SKM-1 (cell line): ENCODE results near the gene CPOX.

Experiments used
- DNase-seq: peaks from one replicate; lab custom pipeline; 2025; ENCODE audit not compliant: unreplicated experiment; lab: John Stamatoyannopoulos, UW

CPOX gene

DNA sequence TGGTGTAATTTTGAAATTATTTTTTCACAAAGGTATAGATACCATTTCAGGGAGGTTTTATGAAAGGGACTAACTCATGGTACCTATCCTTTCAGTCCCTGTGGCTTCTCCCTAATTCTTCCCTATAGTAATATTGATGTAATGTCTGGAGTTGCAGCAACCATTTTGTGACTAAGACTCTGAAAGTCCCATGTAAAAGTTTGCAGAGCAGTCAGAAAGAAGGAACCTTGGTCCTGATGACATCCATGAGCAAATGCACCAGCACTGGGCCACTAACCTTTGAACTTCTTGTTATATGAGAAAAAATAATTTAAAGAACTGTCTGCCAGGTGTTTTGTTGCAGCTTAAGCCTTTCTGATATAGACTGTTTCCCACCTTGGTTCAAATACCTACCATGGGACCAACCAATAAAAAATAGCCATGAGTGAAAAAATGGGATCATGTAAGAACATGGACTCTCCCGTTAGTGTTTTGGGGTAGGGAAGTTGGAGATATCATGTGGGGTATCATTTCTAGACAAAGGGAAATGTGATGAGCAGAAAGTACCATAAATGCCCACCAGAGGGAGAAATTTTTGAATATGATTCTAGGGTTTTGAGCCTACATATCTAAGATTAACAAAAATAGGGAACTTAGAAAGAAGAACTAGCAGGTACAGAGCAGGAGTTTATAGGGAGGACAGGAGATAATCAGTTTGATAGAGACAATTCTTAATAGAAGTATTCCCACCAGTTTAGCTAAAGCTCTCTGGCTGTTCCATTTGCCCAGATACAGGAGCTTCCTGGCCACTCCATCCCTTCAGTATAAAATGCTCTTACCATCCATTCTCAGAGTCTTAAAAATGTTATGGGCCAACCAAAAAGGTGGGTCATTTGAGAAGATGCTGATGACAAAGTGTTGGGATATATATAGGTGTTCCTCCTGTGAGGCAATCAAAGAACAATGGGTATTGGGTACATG, 3.4 kb upstream of the CPOX start:
- peak; percentile 85 for DNase-seq

DNA sequence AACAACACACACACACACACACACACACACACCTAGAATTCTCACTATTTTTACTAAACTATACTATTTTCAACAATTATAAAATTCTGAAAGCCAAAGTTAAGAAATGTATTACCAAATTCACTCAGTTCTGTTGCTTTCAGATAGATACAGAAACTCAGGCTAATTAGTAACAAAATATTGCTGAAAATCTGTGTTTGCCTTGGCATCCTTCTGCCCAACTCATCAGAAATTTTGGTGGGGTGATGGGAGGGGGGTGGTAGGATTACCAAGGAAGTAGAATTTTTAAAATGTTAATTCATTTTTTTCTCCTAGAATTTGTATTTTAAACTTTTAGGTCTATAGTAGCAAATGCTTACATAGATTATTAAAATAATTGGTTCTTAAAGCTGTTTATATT, 2.7 kb upstream of the CPOX start:
- no peak for DNase-seq

DNA sequence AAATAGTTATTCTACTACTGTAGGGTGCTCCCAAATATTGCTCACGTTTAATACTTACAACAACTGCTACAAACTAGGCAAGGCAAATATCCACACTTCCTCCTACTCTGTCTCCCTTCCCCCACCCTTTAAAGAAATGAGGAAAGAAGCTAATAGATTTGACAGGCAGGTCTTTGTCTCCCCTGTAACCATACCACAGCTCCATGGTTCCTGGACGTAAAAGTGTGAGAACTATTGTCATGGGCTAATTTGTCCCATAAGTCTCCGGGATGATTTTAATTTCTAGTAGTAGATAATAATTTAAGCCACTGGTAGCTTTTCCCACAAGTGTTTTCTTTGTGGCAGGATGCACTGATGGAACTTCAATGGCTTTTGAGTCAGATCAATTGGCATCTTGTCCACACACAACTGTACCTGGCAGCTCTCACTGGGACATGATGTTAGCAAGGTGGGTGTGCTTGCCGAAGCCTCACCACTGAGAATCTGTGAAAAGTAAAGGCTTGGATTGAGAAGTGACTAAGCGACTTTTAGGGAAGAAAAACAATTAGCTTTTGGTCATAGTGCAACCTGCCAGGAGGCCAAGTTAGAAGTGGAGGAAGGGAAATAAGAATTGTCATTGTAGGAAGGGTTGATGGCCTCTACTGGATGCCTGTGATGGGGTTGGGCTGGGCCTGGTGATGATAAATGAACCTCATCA, 1.4 kb upstream of the CPOX start:
- no peak for DNase-seq

DNA sequence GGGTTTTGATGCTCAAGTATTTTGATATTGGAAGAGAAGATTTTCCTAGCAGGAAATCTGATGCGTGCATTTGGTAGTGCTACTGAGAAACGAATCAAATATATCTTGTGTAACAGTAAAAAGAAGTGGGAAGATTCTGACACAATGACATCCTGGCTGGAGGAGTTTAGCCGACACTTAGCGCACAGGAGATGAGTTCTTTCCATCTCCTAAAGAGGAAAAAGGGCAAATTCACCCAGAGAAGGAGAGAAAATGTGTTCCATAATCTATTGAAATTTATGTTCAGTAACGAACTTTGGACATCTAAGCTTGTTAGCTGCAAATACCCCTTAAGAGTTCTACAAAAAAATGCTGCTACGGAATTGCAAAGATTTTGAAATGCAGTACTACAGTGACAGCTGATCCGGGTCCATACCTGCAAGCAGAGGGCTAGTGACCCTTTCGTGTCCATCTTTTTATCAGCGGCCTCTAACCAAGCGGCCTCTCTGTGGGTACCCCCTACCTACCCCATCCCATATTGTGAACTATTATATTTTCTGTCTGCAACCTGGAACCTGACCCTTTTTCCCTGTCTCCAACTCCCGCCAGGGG, 971 bp downstream of the CPOX start:
- DNase-seq, result no peak

DNA sequence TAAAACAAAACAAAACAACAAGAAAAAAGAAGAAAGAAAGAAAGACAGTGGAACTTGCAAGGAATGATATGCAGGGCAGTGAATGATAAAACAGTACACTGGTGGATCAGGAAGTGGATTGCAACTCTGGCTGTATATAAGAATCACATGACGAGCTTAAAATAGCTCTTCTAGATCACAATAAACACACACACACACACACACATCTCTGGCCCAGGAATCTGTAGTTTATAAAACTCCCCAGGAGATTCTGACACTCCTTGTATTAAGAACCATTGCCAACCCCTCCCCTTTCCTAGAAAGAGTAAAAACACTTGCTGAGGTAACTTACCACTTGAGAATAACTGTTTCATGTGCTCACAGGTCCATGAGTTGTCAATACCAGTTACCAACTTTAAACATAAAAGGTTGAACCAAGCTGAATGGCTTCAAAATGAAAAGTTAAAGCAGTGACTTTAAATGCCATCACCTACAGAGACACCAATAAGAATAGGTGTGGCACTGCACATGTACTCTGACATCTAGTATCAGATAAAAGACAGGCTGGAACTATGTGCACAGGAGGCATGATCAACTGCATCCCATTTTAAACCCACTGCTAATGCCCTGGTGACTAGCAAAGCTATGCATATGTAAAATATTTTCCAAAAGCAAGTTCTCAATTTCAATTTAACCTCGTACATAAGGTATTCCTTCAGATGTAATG, 3.9 kb downstream of the CPOX start:
- no peak for DNase-seq

DNA sequence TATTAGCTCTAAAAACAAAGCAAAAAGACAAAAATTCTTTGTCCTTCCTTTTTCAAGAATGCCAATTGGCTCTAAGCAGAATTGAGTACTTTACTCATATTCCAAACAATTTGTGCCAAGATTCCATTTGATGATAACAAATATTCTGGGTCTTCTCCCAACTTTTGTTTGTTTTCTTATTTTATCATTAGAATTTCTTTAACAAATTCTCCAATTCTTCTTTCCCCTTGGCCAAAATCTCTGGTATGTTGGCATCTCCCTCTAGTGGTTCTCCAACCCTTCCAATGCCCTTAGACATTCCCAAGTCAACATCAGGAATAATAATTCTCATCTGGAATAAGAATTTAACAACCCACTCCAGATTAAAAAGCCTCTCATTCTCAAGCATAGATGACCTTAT, 5.3 kb downstream of the CPOX start:
- DNase-seq, result no peak

DNA sequence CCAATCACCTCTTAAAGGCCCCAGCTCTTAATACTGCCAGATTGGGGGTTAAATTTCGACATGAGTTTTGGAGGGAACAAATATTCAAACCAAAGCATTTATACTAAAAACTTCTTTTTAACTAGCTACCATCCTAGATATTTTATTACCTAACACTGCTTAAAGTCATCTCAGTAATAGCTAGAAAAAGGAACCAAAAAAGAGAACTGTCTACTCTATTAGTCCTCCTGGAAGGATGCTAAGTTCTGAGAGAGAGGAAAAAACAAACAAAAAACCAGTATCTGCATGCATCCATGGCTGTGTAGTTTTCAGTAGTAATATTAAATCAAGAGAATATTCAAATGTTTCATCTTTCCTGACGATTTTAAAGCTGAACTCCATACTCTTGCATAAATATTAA, 5.8 kb downstream of the CPOX start:
- no peak for DNase-seq

DNA sequence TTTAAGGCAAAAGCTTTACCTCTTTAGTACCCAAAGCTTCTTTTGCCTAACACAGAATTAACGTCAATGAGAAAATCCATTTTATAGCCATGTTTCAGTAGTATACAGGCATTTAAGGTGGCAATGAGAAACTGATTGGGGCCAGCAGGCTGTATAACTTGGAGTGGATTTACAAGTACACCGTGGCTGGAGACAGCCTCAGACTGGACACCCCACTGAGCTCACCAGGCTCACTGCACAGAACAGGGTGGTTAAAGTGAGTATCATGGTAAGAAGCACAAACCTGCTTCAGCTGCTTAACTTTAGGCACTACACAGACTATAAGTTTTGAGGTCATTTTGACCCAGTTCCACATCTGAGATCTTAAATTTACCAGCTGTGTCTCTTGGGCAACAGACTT, 8.9 kb downstream of the CPOX start:
- no peak for DNase-seq

DNA sequence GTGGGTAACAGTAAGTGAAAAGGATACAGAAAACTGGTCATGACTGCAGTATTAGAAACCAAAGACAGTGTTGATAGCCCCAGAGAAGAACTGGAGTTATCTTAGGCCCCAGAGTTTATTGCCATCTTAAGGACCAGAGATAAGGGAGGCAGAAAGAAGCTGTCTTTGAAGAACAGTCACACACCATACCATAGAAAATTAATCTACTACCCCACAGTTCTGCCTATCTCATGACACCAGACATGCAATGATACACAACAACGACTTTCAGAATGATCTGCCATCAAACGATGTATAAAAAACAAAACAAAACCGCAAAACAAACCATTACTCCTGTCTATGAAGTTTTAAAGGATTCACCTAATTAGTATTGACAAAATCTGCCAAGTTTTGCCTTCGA, 9.6 kb downstream of the CPOX start:
- DNase-seq, result no peak

DNA sequence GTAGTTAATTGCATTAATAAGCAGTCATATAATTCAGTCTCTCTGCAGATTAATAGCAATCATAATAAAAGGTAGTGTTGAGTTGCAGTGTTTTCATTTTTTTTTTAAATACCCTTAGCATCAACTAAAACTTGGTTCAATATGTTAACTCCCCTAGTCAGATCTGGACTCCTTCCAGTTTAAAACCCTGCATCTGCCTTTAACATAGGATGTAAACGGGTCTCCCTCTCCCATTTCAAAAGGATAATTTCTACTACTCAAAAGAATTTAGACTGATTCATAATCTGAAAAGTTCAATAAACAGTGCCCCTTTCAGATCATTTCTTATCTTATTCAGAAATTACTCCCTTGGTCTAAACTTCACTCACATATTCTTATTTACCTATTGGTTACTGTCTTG, 11.4 kb downstream of the CPOX start:
- no peak for DNase-seq

DNA sequence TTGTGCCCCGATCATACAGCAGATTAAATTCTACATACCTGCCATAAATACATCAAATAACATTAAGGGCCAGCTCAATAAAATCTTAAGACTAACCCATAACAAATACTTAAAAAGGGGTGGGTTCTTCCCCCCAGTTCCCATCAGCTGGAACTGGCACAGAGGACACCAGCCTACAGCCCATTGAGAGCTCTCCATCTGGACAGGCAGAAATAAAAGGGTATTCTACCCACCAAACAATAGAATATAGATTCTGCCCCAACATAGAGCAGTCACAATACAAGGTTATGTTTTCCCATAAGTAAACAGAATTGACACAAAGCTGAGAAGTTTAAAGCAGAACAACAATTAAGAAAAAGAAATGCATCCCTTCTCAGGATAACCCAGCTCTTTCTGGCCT, 11.9 kb downstream of the CPOX start:
- DNase-seq, result no peak

DNA sequence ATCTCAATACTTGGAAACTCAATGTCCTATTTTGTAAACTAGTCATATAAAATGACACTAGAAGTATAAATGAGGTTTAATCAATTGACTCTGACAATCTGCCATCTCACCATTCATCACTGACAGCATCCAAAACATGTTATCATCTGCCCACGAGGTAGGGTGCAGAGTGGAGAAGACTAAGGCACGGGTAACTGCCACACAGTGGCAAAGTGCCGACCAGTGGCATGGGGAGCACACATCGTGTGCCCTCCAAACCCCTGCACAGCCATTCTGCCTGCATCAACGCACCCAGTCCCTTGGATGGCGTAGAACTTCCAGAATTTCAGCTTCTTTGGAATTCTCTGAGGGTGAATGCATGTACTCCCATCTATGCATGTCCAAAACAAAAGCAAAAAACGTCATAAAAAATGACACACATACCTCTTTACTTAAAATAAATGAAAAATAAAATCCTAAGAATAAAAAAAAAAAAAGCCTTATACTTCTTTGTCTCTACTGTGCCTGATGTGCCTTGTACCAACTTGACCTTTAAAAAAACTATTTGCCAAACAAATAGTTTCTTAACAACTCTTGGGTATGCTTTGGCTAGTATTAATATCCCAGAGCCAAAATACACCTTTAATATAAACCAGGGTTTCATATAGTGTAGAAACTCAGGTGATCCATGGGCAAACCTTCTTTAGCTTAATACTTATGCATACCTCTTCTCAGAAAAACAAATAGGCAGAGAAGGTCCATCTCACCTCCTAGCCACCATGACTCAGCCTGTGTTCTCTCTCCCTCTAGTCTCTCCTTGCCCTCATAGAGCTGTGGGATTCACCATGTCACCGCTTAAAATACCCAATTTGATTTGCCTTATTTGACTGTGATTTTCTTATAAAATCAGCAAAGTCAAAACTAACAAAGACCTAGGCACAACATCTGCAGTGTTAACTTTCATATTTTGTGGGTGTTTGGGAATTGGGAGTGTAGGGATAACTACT, 12.7 kb downstream of the CPOX start:
- DNase-seq, result no peak

DNA sequence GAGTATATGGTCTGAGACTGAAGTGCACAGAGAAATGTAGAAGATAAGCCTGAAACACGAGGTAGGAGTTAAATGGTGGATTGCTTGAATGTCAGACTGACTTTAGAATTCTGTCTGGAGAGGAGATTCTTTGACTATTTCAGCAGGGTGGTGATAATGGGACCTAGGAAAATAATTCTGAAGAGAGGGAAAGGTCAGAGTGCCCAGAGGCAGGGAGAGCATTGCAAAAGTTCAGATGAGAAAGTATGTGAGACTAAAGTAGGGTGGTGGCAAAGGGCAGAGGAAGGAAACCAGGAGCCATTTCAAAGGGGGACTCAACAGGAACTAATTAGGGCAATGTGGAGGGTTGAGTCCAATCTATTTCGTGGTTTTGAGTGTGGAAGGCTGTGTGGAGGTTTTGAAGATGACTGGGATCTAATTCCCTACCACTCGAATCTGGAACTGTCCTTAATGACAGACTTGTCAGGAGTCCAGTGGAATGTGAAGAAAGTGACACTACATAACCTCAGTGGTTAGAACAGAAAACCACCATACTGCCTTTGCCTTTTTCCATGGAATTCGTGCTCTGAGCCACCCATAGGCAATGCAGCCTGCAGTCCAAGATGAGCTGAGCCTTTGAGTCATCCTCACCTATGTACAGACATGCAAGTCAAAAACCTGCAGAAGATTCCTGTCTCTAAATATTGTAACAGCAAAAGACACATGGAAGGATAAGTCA, 16.1 kb downstream of the CPOX start:
- no peak for DNase-seq

DNA sequence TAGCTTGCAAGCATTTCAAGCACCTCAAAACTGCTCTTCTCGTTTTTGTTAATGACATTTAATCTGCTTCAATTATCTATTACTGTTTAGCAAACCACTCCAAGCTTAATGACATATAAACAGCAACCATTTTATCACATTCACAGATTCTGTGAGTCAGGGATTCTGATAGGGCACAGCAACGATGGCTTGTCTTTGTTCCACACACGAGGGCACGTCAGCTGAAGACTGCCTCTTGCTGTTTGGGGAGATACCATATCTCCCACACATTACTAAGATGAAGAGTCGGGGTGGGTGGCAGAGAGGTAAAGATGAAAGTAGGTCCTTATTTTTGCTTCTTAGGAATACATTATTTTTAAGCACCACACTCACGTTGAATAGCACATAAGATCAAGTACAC, 19.3 kb downstream of the CPOX start:
- DNase-seq, result no peak

DNA sequence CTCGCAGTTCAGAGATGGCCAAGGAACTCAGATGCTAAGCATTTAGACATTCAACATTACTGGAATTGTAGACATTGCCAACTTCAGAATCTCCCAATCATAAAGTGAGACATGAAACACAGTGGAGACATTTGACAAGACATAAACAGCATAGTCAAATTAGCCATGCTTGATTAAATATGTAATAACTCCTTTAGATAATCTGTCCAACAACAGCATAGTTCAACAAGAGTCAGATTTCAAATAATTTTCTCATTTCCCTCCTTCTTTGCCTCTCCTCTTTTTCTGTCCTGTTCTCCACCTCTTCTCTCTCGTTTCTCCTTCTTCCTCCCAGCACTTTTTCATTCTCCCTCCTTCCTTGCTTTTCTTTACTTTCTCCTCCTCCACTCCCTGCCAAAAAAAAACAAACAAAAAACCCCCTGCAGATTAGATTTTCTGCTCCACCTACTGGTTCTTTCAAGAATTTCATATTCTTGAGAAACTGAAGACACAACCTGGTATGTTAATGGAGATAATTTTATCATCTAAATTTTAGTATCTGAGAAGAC, 20.2 kb downstream of the CPOX start:
- no peak for DNase-seq

DNA sequence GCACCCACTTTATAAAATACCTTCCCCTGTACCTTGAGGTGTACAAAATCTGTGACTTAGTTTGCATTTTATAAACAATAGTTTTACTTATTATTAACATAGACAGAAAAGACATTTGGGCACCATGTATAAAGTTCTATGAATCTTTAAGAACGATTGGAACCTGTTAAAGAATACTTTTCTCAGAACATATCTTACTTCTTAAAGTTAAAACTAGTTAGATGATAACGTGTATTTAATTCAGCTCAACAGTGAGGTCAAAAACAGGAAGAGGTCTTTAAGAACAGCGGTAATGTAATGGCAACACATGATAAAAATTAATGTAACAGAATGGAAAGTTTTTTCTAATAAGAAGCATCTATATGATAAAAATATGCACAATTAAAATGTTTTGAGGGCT, 25.0 kb downstream of the CPOX start:
- no peak for DNase-seq

DNA sequence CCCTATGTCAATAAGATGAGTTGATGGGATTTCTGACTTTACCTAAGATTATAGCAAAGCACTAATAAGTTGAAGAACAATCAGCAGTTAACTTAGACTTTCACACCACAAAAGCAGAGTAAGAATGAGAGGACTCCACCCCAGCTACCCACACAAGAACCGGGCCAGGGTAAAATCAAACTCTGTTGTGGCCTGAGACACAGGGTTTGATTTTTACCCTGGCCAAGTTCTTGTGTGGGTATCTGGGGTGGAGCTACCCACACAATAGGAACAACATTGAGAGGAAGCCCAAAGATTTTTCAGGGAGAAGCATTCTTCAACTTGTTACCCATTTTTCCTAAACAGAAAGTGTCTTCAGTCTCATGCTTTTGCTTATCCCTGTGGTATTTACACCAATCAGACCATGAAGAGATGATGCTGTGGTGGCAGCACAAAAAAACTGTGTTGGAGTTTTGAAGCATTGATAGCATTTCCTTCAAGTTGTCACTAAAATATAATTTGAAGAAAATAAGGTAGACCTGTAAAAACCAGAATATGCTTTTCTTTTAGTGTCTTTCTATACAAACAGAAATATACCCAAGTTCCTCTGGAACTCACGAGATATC, 25.6 kb downstream of the CPOX start:
- no peak for DNase-seq

DNA sequence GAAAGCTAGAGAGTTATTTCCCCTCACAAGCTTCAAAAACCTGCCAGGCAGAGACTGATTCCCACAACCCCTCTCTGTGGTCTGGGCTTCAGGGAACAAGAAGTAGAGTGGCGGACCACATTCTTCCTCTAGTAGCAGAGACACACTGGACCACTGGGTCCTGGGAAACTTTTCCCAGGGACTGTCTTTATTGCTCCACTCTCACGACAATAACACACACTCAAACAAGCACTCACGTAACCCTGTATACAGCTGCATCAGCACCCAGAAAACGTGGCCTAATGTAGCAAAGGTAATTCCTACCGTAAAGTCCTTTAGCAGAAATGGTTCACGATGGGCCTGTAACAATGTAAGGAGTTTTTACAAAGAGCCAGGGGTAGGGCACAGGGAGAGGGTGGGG, 27.6 kb downstream of the CPOX start:
- no peak for DNase-seq

DNA sequence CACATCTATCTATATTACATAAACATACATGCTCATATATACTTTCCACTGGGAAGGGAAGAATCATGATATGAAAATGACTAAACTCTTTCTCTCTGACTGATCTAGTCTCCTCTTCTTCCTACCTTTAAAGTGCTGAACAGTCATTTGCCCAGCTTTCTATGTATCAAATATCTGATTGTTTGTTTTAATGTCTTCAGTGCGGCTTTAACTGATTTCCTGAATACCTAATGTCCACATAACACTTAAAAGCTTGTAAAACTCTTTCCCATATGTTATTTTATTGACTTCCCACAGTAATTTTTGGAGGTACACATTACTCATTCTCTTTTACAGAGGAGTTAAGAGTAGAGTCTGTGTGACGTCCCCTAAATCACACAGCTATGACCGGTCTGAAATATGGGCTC, 28.2 kb downstream of the CPOX start:
- DNase-seq, result no peak
